SK-N-SH (cell line): ENCODE results near the gene UNC5B.

Source experiments
- CHD2 ChIP-seq: fragments of 150-350 bp; IDR thresholded peaks from 2 replicates; pipeline ENCODE4 v1.6.1; 2018; ENCODE audit warnings: low read length; ENCODE audit not compliant: partially characterized antibody
- CTCF ChIP-seq: fragments of 200-600 bp; sonication (generic); IDR thresholded peaks from 2 replicates; pipeline ENCODE4 v1.6.1; 2017; ENCODE audit warnings: antibody characterized with exemption, mild to moderate bottlenecking, moderate library complexity
- EP300 ChIP-seq, 2 experiments: IDR thresholded peaks; 2 replicates each; pipeline versions ENCODE4 v1.4.0 to v1.6.1; 2012; ENCODE audit warnings: borderline replicate concordance in 1 of 2, low read depth in 1 of 2, low read length in 1 of 2
- EZH2phosphoT487 ChIP-seq: fragments of 200-600 bp; sonication (generic); IDR thresholded peaks from 2 replicates; pipeline ENCODE4 v1.6.1; 2017; ENCODE audit warnings: low read depth, mixed run types, mild to moderate bottlenecking, antibody characterized with exemption, moderate library complexity, borderline replicate concordance
- FOXJ3 ChIP-seq: sonication (generic); formaldehyde crosslinking; IDR thresholded peaks from 2 replicates; pipeline ENCODE4 v1.5.1; 2020; ENCODE audit warnings: mild to moderate bottlenecking, missing genetic modification reagents
- MAX ChIP-seq: IDR thresholded peaks from 2 replicates; pipeline ENCODE4 v1.4.0; 2012; ENCODE audit warnings: low read depth
- MXI1 ChIP-seq: IDR thresholded peaks from 2 replicates; pipeline ENCODE4 v1.6.1; 2012; ENCODE audit warnings: mild to moderate bottlenecking, low read depth, low read length, improper control_type of control experiment
- POLR2AphosphoS5 ChIP-seq: IDR thresholded peaks from 2 replicates; pipeline ENCODE4 v1.6.1; 2012; ENCODE audit warnings: low read depth, low read length
- RAD21 ChIP-seq: IDR thresholded peaks from 2 replicates; pipeline ENCODE4 v1.6.1; 2012; ENCODE audit warnings: mild to moderate bottlenecking, low read length
- REST ChIP-seq: IDR thresholded peaks from 2 replicates; pipeline ENCODE4 v1.6.1; 2012; ENCODE audit warnings: mild to moderate bottlenecking, low read depth, low read length, moderate library complexity
- SIN3A ChIP-seq: IDR thresholded peaks from 2 replicates; pipeline ENCODE4 v1.6.1; 2012; ENCODE audit warnings: low read depth, mild to moderate bottlenecking, low read length, moderate library complexity, borderline replicate concordance
- SMC3 ChIP-seq: IDR thresholded peaks from 2 replicates; pipeline ENCODE4 v1.6.1; 2012; ENCODE audit warnings: low read depth, low read length, improper control_type of control experiment
- ZBTB33 ChIP-seq: IDR thresholded peaks from 2 replicates; pipeline ENCODE4 v1.4.0; 2012; ENCODE audit warnings: low read depth, borderline replicate concordance

GRCh38 chr10:71223347-71224058, 11.1 kb downstream of the UNC5B start:
- TF ChIP-seq EZH2phosphoT487 (no peak), SMC3 (no peak), POLR2AphosphoS5 (no peak), CTCF (no peak), CHD2 (no peak), MAX (no peak), SIN3A (no peak), REST (no peak), MXI1 (0 out of 2 replicates have a peak, but pooled peaks have one; percentile 55), RAD21 (no peak), ZBTB33 (no peak), FOXJ3 (CRISPR knock-in tag) (peak; percentile 85; the same call in 1 of the 2 replicates), EP300 (IDR thresholded peaks at IDR 0.05; ENCODE audit: borderline replicate concordance in 1 of 2, low read depth in 1 of 2, low read length in 1 of 2) (no peak)
